ENCODE data around the gene TMEM201. TPM values are rescaled to one million over a fixed set of nuclear protein-coding genes. Genes with fewer than 3 reads are reported as not detected.
A peak's percentile ranks its signal among the peaks of the same experiment; 100 is the strongest.

TMEM201 gene
- total RNA-seq, 1 donor = 3.3 TPM

GRCh38 chr1:9643351-9644256, 54.9 kb downstream of the TMEM201 start:
- H3K27me3 ChIP-seq (ENCODE audit: insufficient read depth, low read length) = no peaks in the 10 kb centered on the region
- H3K4me3 ChIP-seq (ENCODE audit: low read length) = no peak overlapping the region
- no peaks in the 10 kb centered on the region for H3K9me3 ChIP-seq (ENCODE audit: low read depth, low read length)
- H3K4me1 ChIP-seq (ENCODE audit: insufficient read depth, low read length) = peaks cover 81% of the 10 kb centered on the region

DNA sequence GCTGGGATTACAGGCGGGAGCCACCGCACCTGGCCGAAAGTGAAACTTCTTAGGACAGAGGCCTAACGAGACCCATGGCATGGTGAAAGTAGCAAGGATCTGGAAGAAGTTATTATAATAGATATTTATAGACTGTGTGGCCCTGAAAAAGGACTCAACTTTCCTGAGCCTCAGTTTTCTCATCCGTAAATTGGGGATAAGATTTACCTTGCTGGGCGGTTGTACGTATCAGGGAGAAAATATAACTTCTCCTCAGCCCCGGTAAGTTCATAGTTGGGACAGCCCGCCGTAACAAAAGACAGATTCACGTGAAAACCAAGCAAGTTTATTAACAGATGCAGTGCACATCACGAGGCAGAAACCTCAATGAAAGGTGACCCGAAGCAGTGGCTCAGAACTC, 57.3 kb downstream of the TMEM201 start:
- H3K4me1 ChIP-seq (ENCODE audit: insufficient read depth, low read length) = peaks cover 77% of the 10 kb centered on the region

DNA sequence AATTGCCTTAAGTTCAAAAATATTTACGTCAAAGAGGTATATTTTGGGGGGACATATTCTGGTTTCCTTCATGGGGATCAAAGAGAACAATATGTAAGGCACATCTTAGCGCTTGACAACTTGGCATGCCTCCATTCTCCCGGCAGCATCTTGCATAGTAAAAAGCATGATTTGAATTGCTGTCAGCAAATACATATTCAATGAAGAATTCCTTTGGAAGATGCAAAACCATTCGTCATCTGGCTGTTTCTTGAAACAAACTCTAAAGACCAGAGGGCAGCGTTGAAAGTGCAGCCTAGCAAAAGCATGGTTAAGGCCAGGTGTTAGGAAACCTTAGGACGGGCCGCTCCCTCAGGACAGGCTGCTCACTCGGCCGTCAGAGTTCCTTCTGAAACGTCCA, 59.5 kb downstream of the TMEM201 start:
- H3K9me3 ChIP-seq (ENCODE audit: low read depth, low read length) = no peaks in the 10 kb centered on the region
- no peaks in the 10 kb centered on the region for H3K27me3 ChIP-seq (ENCODE audit: insufficient read depth, low read length)
- no peak overlapping the region for H3K4me3 ChIP-seq (ENCODE audit: low read length)
- H3K4me1 ChIP-seq (ENCODE audit: insufficient read depth, low read length) = peaks cover 71% of the 10 kb centered on the region

More for the DNA sequence above, 57.3 kb downstream of the TMEM201 start:
- Histone ChIP-seq H3K27me3 (ENCODE audit: insufficient read depth, low read length) (no peaks in the 10 kb centered on the region), H3K9me3 (ENCODE audit: low read depth, low read length) (no peaks in the 10 kb centered on the region), H3K4me3 (ENCODE audit: low read length) (no peak overlapping the region)

GRCh38 chr1:9649769-9650168, 61.1 kb downstream of the TMEM201 start:
- Histone ChIP-seq H3K27me3 (ENCODE audit: insufficient read depth, low read length) (no peaks in the 10 kb centered on the region), H3K4me1 (ENCODE audit: insufficient read depth, low read length) (peaks cover 72% of the 10 kb centered on the region), H3K9me3 (ENCODE audit: low read depth, low read length) (no peaks in the 10 kb centered on the region), H3K4me3 (ENCODE audit: low read length) (no peak overlapping the region)

DNA sequence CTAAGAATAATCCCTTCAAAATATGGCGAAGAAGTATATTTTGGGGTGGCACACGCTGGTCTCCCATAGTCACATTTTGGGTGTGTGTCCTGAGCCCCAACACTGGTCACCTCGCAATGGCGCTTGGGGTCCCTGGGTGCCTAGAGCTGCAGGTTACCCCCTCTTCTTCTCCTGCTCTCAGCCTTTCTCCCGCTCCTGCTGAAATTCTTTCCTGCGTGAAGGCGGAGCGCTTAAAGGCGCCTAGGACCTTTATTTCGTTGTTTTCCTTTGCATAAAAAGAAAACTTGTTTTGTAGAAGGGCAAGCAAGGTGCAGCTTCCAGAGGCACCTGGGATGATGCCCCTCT, 62.5 kb downstream of the TMEM201 start:
- Histone ChIP-seq H3K27me3 (ENCODE audit: insufficient read depth, low read length) (no peaks in the 10 kb centered on the region), H3K4me3 (ENCODE audit: low read length) (peak overlapping the region; percentile 84), H3K9me3 (ENCODE audit: low read depth, low read length) (no peaks in the 10 kb centered on the region), H3K4me1 (ENCODE audit: insufficient read depth, low read length) (peaks cover 72% of the 10 kb centered on the region)

DNA sequence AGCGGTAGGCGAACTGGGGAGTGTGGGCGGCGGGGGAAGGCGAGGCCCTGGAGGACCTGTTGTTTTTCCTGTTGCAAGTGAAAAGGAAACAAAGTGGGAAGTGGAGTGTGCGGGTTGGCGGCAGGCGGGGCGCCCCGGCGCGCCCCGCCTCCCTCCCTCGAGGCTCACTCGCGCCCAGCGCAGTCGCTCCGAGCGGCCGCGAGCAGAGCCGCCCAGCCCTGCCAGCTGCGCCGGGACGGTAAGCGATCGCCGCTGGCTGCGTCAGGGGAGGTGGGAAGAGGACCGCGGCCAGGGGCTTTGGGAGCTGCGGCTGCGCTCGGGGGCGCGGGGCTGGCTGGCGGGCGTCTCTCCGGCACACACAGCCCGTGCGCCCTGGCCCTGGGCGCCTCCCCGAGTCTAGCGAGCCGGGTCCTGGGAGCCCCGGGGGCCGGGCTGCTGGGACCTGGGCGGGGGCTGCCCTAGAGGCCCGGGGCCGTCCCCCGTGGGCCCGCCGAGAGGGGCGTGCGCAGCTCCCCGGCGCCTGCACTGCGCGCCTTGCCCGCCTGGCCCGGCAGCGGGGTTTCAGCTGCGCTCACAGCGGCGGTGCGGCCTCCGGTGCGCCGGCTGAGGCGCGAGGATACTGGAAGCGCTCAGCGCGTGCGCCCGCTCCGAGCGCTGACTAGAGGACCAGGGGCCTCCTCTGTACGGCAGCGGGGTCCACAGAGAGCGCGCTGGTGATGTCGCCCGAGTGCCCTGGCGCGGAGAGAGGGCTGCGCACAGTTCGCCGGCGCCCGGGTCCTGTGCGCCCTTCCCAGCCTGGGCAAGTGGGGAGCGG, 63.1 kb downstream of the TMEM201 start, which contains the start of gene PIK3CD:
Gene PIK3CD, plus strand, starts transcription at position 167 of the 814 bp plus-strand sequence. CDS start 58,725 bp downstream, outside the sequence.
- H3K27me3 ChIP-seq (ENCODE audit: insufficient read depth, low read length) = no peaks in the 10 kb centered on the region
- peak within 1 kb of the TSS; percentile 84 for H3K4me3 ChIP-seq (ENCODE audit: low read length)
- H3K9me3 ChIP-seq (ENCODE audit: low read depth, low read length) = no peaks in the 10 kb centered on the region
- peaks cover 72% of the 10 kb centered on the region for H3K4me1 ChIP-seq (ENCODE audit: insufficient read depth, low read length)

GRCh38 chr1:9652379-9653209, 63.9 kb downstream of the TMEM201 start:
- peak overlapping the region; percentile 84 for H3K4me3 ChIP-seq (ENCODE audit: low read length)

GRCh38 chr1:9653210-9653490, 64.4 kb downstream of the TMEM201 start:
- H3K27me3 ChIP-seq (ENCODE audit: insufficient read depth, low read length) = no peaks in the 10 kb centered on the region
- H3K4me1 ChIP-seq (ENCODE audit: insufficient read depth, low read length) = peaks cover 77% of the 10 kb centered on the region
- H3K4me3 ChIP-seq (ENCODE audit: low read length) = peak overlapping the region; percentile 84
- no peaks in the 10 kb centered on the region for H3K9me3 ChIP-seq (ENCODE audit: low read depth, low read length)

More at GRCh38 chr1:9652379-9653209, 63.9 kb downstream of the TMEM201 start:
- Histone ChIP-seq H3K27me3 (ENCODE audit: insufficient read depth, low read length) (no peaks in the 10 kb centered on the region), H3K4me1 (ENCODE audit: insufficient read depth, low read length) (peaks cover 74% of the 10 kb centered on the region), H3K9me3 (ENCODE audit: low read depth, low read length) (no peaks in the 10 kb centered on the region)

- H3K4me3 ChIP-seq (ENCODE audit: low read length) = peak overlapping the region; percentile 84
These were observed 64.9 kb downstream of the TMEM201 start for GRCh38 chr1:9653491-9654050.

GRCh38 chr1:9654051-9654833, 65.5 kb downstream of the TMEM201 start:
- peaks cover 85% of the 10 kb centered on the region for H3K4me1 ChIP-seq (ENCODE audit: insufficient read depth, low read length)

More at GRCh38 chr1:9653491-9654050, 64.9 kb downstream of the TMEM201 start:
- no peaks in the 10 kb centered on the region for H3K27me3 ChIP-seq (ENCODE audit: insufficient read depth, low read length)
- no peaks in the 10 kb centered on the region for H3K9me3 ChIP-seq (ENCODE audit: low read depth, low read length)
- peaks cover 81% of the 10 kb centered on the region for H3K4me1 ChIP-seq (ENCODE audit: insufficient read depth, low read length)

GRCh38 chr1:9654834-9655723, 66.4 kb downstream of the TMEM201 start:
- H3K4me1 ChIP-seq (ENCODE audit: insufficient read depth, low read length) = peaks cover 86% of the 10 kb centered on the region
- peak overlapping the region; percentile 84 for H3K4me3 ChIP-seq (ENCODE audit: low read length)
- H3K9me3 ChIP-seq (ENCODE audit: low read depth, low read length) = no peaks in the 10 kb centered on the region
- no peaks in the 10 kb centered on the region for H3K27me3 ChIP-seq (ENCODE audit: insufficient read depth, low read length)

More at GRCh38 chr1:9654051-9654833, 65.5 kb downstream of the TMEM201 start:
- no peaks in the 10 kb centered on the region for H3K27me3 ChIP-seq (ENCODE audit: insufficient read depth, low read length)
- no peaks in the 10 kb centered on the region for H3K9me3 ChIP-seq (ENCODE audit: low read depth, low read length)
- H3K4me3 ChIP-seq (ENCODE audit: low read length) = peak overlapping the region; percentile 84

GRCh38 chr1:9655836-9656235, 67.1 kb downstream of the TMEM201 start:
- no peak overlapping the region for H3K4me3 ChIP-seq (ENCODE audit: low read length)
- H3K4me1 ChIP-seq (ENCODE audit: insufficient read depth, low read length) = peaks cover 86% of the 10 kb centered on the region
- no peaks in the 10 kb centered on the region for H3K9me3 ChIP-seq (ENCODE audit: low read depth, low read length)
- no peaks in the 10 kb centered on the region for H3K27me3 ChIP-seq (ENCODE audit: insufficient read depth, low read length)

DNA sequence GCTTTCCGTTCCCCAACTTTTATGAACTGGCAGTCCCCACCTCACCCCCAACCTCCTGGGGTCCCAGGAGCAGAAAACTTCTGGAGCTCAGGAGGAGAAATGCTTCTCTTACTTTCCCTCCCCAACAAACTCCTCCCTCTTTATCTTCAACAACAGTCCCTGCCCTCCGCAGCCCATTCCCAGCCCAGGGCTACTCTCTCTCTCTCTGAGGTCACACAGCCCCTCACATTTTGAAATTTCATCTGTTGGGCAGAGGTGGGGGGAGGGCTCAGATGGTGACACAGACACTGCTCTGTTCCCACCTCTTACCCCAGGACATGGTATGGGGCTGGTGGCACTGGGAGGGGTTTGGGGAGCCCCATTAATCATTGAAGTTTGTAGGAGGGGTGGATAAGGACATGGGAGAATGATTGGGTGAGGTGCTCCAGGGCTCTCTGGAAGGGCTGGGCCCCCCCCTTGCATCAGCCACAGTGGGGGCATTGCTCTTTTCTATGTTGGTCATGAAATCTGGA, 68.9 kb downstream of the TMEM201 start:
- Histone ChIP-seq H3K4me1 (ENCODE audit: insufficient read depth, low read length) (peaks cover 93% of the 10 kb centered on the region), H3K9me3 (ENCODE audit: low read depth, low read length) (no peaks in the 10 kb centered on the region), H3K27me3 (ENCODE audit: insufficient read depth, low read length) (no peaks in the 10 kb centered on the region), H3K4me3 (ENCODE audit: low read length) (no peak overlapping the region)
